AG10803 (cell line): ENCODE measurements around the gene INPP5D.

Experiments used
- DNase-seq: peaks from one replicate; pipeline ENCODE4 v3.0.0; 2010; ENCODE audit warnings: low read depth
- H3K4me3 ChIP-seq: 2 replicates; pipeline ENCODE4 v1.5.1; 2011; ENCODE audit warnings: mild to moderate bottlenecking, low read length, control low read depth
- TF ChIP-seq, protein P1 (sequence below): conservative IDR thresholded peaks from 2 replicates; pipeline ENCODE4 v1.5.1; 2011; ENCODE audit warnings: mild to moderate bottlenecking, low read length, control low read depth, inconsistent platforms

Gene INPP5D

DNA sequence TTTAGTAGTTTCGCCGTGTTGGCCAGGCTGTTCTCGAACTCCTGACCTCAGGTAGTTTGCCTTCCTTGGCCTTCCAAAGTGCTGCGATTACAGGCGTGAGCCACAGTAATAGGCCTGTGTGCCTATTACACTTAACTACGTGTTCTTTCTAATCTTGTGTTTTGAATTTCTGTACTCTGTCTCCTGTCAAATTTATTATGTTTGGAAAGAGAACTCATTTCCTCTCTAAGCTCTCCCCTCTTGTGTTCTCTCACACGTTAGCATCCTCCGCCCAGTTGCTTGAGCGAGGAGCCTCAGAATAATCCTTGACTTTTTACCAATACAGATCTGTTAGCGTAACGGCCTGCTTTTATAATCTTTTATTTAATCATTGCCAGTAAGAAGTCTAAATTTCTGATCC lies 195.0 kb downstream of the INPP5D start:
- TF ChIP-seq, protein P1, sequence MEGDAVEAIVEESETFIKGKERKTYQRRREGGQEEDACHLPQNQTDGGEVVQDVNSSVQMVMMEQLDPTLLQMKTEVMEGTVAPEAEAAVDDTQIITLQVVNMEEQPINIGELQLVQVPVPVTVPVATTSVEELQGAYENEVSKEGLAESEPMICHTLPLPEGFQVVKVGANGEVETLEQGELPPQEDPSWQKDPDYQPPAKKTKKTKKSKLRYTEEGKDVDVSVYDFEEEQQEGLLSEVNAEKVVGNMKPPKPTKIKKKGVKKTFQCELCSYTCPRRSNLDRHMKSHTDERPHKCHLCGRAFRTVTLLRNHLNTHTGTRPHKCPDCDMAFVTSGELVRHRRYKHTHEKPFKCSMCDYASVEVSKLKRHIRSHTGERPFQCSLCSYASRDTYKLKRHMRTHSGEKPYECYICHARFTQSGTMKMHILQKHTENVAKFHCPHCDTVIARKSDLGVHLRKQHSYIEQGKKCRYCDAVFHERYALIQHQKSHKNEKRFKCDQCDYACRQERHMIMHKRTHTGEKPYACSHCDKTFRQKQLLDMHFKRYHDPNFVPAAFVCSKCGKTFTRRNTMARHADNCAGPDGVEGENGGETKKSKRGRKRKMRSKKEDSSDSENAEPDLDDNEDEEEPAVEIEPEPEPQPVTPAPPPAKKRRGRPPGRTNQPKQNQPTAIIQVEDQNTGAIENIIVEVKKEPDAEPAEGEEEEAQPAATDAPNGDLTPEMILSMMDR, result no peak
- no peak for DNase-seq
- H3K4me3 ChIP-seq, result no peak overlapping the region

DNA sequence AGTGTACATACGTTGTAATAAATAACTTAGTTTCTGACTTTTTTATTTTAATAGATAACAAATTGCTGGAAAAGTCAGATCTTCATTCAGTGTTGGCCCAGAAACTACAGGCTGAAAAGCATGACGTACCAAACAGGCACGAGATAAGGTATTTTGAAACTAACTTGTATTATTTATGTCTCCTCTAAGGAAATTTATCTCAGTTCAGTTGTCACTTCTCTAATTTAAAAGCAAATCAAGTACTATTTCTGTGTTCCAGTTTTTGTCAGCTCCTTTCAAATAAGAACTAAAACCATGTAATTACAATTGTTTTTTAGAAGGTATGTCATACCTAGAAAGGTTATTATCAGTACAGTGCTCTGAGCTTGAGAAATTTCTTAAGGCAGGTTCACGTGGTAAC lies 195.9 kb downstream of the INPP5D start:
- DNase-seq, result no peak
- H3K4me3 ChIP-seq, result no peak overlapping the region

More for the DNA sequence above, 195.9 kb downstream of the INPP5D start:
- TF ChIP-seq, protein P1, result no peak
